GM19372 (cell line): Measurements from ENCODE around the gene CGB1.
"Not testable (repeated sequence)": the region's sequence is repeated elsewhere in the genome, so short reads cannot be mapped to it uniquely, and the experiment has no call there.

Experiments used
- ATAC-seq: cut with Tn5 transposase; IDR thresholded peaks from one replicate; pipeline ENCODE4 v1.9.1; 2021; ENCODE audit warnings: mild to moderate bottlenecking, low read depth, moderate library complexity; ENCODE audit not compliant: unreplicated experiment

The CGB1 gene

DNA sequence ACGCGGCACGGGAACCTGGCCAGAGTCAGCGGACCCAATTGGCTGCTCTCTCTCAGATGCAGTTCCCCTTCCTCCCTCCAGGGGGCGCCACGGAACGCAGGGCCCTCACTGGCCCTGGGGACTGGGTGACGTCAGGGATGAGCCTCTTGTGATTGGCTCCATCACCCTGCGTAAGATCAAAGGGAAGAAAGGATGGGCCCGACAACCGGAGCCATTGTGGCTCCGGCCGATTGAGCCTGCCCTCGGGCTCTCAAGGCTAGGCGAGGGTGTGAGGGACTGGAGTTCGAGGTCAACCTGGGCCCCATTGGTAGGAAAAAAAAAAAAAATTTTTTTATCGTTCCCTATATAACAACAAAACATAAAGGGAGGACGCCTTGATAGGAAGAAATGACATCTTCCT, at the start of gene CGB1:
CGB1 (minus strand) TSS at position 81 of the 400 bp plus-strand sequence. CDS start 184 bp downstream, outside the sequence.
- ATAC-seq, result not testable (repeated sequence)

DNA sequence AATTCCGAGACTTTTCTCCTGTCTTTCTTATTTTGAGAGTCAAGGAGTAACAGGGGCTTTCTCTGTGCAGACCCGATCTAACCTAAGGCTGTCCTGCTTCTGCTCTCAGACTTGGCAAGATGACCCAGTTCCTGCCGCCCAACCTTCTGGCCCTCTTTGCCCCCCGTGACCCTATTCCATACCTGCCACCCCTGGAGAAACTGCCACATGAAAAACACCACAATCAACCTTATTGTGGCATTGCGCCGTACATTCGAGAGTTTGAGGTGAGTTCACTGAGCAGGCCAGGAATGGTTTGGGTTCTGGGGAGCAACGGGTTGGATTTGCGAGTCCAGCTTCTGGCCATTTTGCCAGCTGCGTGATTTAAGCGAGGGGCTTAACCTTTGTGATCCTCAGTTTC, 49.6 kb upstream of the CGB1 start:
- no peak for ATAC-seq

DNA sequence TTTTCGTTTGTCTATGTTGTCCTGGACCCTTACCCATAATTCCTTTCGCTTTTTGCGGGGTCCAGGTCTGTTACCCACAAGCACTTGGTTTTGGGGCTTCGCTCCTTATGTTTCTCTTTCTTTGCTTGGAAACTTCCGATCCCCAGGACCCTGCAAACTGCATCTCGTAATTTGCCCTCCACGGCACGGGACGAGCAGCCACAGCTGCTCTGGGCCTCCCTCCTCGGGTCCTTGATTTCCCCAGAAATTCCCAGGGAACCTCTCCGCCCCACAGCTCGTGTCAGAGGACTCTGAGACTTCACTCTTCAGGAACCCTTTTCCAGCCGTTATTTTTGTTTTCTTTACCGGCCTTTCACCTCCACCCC, 49.2 kb upstream of the CGB1 start:
- ATAC-seq, result no peak

DNA sequence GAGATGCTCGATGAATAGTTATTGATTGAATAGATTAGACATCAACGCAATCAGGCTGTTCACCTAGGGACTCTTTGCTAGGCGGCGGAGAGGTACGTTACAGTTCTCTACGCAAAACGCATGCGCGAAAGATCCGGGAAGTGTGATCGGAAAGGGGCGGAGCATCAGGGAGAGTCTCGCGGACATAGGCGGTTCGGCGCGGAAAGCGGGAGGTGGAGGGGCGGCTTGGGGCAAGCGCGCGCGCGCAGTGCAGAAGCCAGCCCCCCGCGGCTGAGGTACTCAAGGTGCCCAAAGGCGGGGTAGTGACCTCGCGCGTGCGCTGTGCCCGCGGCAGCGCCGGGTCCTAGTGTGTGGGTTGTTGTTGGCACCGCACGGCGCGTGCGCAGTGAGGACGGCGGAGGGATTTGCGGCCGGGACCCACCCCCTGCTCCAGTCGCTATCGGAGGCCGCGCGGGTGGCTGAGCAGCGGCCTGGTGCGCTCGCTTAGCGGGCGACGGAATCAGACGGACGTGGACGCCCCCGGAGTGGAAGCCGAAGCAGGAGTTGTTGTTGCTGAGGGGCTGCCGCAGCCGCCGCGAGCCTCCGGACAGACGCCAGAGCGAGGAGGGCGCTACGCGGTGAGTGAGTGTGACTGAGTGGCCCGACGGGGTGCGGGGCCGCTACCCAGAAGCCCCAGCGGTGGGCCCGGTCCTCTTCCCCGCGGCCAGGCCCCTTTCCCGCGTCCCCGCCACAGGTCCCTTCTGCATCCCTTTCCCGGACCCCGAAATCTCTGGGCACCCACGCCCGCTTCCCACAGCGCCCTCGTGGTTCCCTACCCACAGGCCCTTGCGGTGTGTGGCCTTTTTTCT, 48.5 kb upstream of the CGB1 start, which contains the start of gene SNRNP70:
SNRNP70 (plus strand) TSS at position 432 of the 848 bp plus-strand sequence. CDS start 964 bp downstream, outside the sequence.
- peak; percentile 88 for ATAC-seq

DNA sequence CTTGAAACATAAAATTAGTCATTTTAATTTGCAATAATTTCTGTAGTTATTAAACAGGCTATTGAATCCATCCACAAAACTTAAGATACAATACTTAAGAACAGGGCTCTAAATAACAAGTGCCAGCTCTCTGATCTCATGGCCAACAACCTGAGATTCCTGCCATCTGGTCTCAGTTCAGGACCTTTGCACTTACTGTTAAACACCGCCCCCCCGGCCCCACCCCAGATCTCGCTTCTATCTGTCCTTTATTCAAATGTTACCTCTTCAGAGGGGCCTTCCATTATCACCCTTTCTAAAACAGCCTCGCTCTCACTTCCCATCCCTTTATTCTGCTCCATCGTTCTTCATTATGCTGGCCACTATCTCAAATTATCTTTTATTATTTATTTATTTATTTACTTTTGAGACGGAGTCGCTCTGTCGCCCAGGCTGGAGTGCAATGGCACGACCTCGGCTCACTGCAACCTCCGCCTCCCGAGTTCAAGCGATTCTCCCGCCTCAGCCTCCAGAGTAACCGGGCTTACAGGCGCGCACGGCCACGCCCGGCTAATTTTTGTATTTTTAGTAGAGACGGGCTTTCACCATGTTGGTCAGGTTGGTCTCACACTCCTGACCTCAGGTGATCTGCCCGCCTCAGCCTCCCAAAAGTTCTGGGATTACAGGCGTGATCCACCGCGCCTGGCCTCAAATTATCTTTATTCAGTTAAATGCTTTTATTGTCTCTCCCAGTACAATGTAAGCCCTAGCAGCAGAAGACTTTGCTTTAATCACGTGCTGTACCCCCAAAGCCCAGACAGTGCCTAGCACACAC, 47.7 kb upstream of the CGB1 start:
- no peak for ATAC-seq

DNA sequence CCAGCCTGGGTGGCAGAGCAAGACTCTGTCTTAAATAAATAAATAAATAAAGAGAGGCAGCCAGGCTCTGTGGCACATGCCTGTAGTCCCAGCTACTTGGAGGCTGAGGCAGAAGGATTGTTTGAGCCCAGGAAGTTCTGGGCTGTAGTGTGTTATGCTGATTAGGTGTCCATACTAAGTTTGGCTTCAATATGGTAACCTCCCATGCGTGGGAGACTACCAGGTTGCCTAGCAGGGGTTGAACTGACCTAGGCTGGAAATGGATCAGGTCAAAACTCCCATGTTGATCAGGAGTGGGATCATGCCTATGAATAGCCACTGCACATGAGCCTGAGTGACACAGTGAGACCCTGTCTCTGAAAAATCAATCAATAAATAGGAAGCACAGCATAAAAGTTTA, 44.6 kb upstream of the CGB1 start:
- ATAC-seq, result no peak

DNA sequence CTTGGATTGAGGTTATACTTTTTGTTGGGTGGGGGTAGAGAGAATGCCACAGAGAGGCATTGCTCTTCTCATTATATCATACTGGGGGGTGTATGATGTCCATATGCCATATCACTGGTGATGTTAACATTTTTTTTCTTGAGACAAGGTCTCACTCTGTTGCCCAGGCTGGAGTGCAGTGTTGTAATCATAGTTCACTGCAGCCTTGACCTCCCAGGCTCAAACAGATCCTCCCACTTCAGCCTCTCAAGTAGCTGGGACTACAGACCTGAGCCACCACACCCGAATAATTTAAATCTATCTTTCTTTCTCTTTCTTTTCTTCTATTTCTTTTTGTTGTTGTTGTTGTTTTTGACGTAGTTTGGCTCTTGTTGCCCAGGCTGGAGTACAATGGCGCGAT, 43.7 kb upstream of the CGB1 start:
- ATAC-seq, result no peak

DNA sequence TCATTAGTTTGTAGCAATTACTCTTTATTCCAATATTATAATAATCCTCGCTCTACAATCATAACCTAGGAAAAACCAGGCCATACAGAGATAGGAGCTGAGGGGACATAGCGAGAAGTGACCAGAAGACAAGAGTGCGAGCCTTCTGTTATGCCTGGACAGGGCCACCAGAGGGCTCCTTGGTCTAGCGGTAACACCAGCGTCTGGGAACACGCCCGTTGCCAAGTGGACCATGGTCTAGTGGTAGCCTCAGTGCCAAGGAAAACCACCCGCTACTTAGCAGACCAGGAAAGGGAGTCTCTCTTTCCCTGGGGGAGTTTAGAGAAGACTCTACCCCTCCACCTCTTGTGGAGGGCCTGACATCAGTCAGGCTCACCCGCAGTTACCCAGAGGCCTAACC, 38.2 kb upstream of the CGB1 start:
- not testable (repeated sequence) for ATAC-seq

DNA sequence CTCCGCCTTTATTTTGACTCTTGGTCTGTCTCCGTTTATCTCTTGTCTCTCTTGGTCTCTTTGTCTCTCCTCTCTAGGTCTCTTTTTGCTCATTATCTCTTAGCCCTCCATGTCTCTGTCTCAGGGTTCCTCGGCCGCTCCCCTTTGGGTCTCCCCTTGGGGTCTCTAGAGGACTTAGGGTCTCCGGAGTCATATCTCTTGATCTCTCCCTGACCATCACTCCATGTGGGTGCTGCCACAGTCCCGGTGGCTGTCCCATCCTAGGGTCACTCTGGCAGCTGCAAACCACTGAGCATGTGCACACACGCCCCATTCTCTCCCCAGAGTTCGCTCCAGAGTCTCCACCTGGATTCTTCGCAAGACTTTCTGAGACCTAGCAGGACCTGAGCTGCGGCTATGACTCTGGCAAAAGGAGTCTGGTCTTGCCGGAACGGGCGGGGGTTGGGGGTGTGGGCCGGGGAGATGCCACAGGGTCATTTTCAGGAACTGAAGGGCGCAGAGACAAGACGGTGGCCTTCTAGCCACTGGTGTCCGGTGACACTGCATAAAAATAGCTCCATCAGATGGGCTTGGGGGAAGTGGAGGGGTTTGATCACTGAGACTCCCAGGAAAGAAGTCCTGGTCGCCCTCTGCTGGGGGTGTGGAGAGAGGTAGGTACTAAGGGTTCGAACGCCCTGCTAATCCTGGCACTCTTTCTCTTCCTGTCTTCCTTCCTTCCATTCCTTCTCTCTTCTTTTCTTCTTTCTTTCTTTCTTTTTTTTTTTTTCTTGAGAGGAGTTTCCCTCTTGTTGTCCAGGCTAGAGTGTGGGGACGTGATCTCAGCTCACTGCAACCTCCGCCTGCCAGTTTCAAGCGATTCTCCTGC, 37.1 kb upstream of the CGB1 start:
- ATAC-seq, result no peak

DNA sequence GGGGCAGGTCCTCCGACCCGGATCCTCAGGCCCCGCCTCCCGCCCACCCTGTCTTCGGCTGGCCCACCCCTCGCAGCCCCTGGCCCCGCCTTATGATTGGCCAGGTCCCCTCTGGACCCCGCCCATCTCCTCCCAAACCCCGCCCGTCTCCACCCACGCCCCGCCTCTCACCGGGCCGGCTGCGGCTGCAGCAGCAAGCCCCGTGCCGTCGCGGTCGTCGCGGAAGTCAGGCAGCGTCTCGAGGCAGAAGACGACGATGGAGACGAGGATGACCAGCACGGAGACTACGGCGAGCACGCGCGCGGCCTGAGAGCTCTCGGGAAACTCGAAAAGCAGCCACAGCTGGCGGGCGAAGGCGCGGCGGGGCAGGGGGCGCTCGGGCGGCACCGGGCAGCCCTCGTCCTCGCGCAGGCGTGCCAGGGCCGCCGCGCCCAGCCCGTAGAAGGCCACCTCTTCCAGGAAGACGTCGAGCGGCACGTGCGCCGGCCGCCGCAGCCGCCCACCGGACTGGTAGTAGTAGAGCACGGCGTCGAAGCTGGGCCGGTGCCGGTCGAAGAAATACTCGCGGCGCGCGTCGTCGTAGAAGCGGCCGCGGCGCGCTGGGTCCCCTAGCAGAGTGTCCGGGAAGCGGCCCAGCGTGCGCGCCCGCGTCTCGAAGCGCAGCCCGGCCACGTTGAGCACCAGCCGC, 35.3 kb upstream of the CGB1 start:
- no peak for ATAC-seq

DNA sequence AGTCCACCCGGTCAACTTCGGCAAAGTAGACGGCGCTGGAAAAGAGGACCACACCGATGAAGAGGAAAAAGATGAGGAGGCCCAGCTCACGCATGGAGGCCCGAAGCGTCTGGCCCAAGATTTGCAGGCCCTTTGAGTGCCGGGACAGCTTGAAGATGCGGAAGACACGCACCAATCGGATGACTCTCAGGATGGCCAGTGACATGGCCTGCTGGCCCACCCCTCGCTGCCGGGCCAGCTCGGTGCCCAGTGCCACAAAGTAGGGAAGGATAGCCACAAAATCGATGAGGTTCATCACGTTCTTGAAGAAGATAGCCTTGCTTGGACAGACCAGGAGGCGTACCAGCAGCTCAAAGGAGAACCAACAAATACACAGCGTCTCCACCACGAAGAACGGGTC, 33.7 kb upstream of the CGB1 start:
- no peak for ATAC-seq

DNA sequence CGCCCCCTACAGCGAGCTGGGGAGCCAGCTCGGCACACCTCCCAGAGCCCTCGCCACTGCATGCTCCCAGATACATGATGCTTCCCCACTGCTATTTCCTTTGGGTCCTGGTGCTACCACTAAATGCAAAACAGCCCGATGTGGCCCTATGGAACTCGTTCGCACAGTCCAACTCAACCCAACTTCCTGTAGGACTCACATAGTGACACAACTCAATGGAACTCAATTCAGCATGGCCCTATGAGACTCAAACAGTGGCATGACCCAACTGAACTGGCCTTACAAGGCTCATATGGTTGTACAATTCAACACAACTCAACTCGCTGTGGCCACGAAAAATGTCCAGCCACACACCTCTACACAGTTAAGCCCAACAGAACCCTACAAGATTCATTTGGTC, 32.3 kb upstream of the CGB1 start:
- ATAC-seq, result no peak

DNA sequence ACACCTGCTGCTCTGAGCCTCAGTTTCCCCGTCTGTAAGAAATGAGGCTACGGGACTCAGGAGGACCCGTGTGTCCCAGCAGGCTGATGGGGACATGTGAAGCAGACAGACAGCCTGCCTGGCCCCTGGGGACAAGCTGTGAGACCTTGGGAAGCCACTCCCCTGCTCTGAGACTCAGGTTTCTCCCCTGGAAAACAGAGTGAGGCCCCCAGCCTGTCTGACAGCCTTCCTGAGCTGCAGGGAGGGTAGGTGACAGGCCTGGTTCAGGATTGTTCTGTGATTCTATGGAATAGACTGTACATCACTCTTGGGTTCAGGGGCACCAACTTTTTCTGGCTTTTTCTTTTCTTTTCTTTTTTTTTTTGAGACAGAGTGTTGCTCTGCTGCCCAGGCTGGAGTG, 30.9 kb upstream of the CGB1 start:
- ATAC-seq, result no peak

DNA sequence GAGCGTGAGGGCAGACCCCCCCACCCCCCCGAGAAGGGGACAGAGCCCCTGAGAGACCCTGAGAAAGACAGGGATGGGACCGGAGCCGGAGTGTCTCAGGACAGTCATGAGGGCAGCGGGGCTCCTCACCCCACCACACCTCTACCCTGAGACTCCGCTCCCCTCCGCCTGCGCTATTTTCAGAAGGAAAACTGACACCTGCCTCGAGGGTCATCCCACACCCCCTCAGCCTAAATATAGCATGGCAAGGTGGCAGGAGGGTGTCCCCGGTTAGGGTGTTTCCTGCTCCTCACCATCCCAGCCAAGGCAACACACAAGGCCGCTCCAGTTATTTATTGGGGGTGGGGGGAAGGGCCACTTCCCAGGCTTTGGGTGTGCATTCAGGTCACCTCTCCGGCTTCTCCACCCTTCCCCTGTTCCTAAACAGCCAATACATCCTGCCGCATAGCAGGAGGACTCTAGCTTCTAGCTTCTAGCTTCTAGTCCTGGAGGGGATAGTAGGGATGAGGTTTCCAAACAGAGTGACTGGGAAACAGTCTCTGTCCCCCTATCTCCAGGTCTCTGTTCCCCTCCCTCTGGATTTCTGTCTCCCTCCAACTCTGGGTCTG, 29.3 kb upstream of the CGB1 start:
- ATAC-seq, result no peak

DNA sequence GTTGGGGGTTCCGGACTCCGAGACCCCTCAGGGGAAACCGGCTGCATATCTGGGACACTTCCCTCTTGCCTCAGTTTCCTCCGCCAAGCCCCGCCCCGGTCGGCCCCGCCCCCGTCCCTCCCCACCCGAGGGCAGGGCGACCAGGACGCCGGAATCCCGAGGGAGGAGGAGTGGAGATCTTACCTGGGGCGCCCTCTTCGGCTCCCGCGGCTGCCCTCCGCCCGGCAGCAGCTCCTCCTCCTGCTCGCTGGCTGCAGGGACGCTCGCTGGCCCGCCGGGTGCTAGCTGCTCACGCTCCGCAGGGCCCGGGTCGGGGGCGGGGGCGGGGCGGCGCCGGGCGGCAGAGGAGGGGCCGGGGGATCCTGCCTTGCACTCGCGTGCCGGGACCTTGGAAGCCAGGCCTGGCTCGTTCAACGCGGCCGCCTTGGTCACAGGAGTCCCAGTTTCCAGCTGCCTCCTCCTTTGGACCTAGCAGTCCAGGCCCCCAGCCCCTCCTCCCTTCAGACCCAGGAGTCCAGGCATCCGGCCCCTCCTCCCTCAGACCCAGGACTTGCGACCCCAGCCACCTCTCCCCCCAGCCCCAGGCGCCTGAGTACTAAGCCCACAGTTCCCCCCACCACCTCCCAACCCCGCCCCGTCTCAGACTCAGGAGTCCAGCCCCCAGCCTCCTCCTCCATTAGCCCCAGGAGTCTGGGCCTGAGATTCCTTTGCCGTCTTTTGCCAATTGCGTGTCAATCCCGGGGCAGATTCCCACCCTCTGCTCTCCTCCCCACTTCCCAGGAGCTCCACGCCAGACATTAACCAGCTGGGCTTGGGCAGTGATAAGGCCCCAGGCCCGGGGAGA, 28.3 kb upstream of the CGB1 start, which contains the start of gene NTF4:
NTF4 (minus strand) TSS at position 51 of the 844 bp plus-strand sequence. CDS start 2,821 bp downstream, outside the sequence.
- no peak for ATAC-seq

DNA sequence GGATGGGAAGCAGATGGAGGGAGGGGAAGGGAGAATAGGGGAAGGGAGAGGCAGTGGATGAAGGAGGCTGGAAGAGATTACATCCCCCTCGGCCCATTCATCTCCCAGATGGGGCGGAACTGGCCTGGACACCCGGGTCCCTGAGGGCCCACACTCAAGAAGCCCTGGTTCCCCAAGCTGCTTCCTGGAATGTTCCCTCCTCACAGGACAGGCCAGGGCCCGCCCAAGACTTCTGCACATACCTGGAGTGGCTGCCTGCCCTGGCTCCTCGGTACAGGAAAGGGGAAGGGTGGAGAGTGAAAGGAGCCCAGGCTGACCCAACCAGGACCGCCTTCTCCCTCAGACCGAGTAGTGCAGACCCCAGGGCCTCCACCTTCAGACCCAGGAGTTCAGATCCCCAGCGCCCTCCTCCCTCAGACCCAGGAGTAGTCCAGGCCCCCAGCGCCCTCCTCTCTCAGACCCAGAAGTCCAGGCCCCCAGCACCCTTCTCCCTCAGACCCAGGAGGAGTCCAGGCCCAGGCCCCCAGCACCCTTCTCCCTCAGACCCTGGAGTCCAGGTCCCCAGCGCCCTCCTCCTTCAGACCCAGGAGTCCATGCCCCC, 27.4 kb upstream of the CGB1 start:
- no peak for ATAC-seq

DNA sequence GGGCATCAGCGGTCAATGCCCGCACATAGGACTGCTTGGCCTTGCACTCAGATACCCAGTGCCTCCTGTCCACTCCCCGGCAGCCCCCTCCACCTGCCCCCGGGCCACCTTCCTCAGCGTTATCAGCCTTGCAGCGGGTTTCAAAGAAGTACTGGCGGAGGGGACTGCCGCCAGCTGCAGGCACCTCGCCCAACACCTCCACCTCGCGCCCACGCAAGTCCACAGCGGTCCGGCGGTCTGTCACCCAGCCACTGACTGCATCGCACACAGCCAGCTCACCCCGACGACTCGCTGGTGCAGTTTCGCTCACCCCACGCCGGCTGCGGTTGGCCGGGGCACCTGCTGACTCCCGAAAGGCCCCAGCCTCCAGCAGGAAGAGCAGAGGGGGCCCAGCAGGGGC, 24.8 kb upstream of the CGB1 start:
- ATAC-seq, result no peak

DNA sequence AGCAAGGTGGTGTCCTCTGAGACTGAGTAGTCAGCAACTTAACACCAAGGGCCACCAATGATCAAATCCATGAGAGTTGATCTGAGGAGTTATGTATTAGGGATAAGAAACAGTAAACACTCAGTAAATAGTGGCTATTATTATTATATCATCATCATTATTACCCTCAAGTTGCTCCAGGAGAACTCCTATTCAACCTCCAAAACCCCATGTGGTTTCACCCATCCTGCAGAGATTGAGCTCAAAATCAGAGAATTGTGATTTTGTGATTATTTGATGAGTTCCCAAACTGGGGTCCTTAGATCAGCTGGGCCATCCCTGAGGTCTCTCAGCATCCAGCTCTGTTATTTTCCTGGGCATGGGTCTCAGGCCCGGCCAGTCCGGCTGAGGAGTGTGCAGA, 24.3 kb upstream of the CGB1 start:
- no peak for ATAC-seq
